Central memory CD8-positive, alpha-beta T cell (primary cell): Measurements from ENCODE around the gene OTC.

Experiments used
- ATAC-seq: fragments of 150-1000 bp; cut with Tn5 transposase; replicated peaks from 2 replicates; pipeline ENCODE4 v1.10.0; 2022; ENCODE audit warnings: mild to moderate bottlenecking, moderate FRiP score, moderate number of reproducible peaks; ENCODE audit not compliant: poor library complexity, severe bottlenecking; ENCODE audit errors: extremely low read depth
- DNase-seq, 2 donors: peaks; one replicate each; pipeline ENCODE4 v3.0.0; 2021; ENCODE audit warnings: low spot score in 2 of 2
- H3K27ac Mint-ChIP-seq: one replicate; pipeline ENCODE4 v1.8.0; 2022; ENCODE audit warnings: low read depth, mild to moderate bottlenecking, moderate library complexity, mixed read lengths
- H3K27me3 Mint-ChIP-seq: one replicate; pipeline ENCODE4 v1.8.0; 2022; ENCODE audit warnings: mixed read lengths
- H3K36me3 Mint-ChIP-seq: one replicate; pipeline ENCODE4 v1.8.0; 2022; ENCODE audit warnings: mild to moderate bottlenecking, moderate library complexity, mixed read lengths; ENCODE audit not compliant: insufficient read depth
- H3K4me1 Mint-ChIP-seq: one replicate; pipeline ENCODE4 v1.8.0; 2022; ENCODE audit warnings: mixed read lengths
- H3K4me3 Mint-ChIP-seq: one replicate; pipeline ENCODE4 v1.8.0; 2022; ENCODE audit warnings: mild to moderate bottlenecking, moderate library complexity, mixed read lengths
- H3K9me3 Mint-ChIP-seq: one replicate; pipeline ENCODE4 v1.8.0; 2022; ENCODE audit warnings: mixed read lengths

OTC gene

DNA sequence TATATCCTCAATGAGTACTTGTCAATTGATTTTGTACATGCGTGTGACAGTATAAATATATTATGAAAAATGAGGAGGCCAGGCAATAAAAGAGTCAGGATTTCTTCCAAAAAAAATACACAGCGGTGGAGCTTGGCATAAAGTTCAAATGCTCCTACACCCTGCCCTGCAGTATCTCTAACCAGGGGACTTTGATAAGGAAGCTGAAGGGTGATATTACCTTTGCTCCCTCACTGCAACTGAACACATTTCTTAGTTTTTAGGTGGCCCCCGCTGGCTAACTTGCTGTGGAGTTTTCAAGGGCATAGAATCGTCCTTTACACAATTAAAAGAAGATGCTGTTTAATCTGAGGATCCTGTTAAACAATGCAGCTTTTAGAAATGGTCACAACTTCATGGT lies at the start of gene OTC:
Gene OTC (plus strand): TSS at position 243 of the 400 bp plus-strand sequence. CDS start 93 bp downstream, at position 336.
- Mint-ChIP-seq H3K4me3 (no peak within 1 kb of the TSS), H3K9me3 (no peaks in the 10 kb centered on the region), H3K27ac (no peak within 1 kb of the TSS), H3K4me1 (no peaks in the 10 kb centered on the region), H3K27me3 (peaks cover 33% of the 10 kb centered on the region), H3K36me3 (no peaks in the 10 kb centered on the region)
- ATAC-seq (no peak), DNase-seq (no peak)

DNA sequence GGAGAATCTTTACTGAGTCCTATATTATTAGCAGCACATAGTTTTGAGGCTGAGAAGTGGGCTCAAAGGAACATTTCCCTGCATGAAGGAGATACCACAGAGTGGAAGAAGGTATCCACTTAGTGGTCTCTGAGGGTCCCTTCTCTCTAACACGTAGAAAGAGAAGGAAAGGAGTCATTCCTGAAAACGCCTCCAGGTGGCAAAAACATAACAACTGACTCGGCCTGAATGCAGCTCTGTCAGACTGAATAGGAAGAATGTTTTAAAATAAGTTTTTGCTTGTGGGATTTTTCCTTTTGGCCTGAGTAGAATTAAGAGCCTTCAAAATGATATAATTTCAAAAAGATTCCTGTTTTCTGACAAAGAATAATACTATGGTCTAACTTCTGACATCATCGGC lies 48.4 kb upstream of the OTC start:
- Mint-ChIP-seq H3K36me3 (peaks cover 11% of the 10 kb centered on the region), H3K4me1 (no peaks in the 10 kb centered on the region), H3K27ac (no peak overlapping the region), H3K27me3 (no peaks in the 10 kb centered on the region), H3K9me3 (no peaks in the 10 kb centered on the region), H3K4me3 (no peak overlapping the region)
- ATAC-seq: no peak
- no peak for DNase-seq

DNA sequence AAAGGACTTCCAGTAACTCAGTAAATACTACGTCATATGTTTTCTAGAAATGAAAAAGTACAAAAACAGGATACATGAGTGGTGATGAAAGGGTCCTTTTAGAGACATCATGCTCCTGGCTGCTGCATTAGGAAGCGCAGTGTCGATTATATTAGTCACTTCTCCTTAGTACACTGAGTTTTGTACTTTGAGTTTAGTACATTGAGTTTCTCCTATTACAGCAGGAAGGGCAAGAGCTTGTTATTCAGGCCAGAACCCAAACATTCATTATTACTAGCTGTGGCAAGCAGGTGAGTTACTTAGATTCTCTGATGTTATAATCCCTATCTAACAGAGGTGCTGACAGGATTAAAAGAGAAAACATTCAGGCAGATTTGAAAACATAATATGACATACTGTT lies 46.4 kb upstream of the OTC start:
- Mint-ChIP-seq H3K27me3 (no peaks in the 10 kb centered on the region), H3K4me1 (no peaks in the 10 kb centered on the region), H3K27ac (no peak overlapping the region), H3K4me3 (no peak overlapping the region), H3K36me3 (peaks cover 6% of the 10 kb centered on the region), H3K9me3 (no peaks in the 10 kb centered on the region)
- DNase-seq: no peak
- no peak for ATAC-seq

DNA sequence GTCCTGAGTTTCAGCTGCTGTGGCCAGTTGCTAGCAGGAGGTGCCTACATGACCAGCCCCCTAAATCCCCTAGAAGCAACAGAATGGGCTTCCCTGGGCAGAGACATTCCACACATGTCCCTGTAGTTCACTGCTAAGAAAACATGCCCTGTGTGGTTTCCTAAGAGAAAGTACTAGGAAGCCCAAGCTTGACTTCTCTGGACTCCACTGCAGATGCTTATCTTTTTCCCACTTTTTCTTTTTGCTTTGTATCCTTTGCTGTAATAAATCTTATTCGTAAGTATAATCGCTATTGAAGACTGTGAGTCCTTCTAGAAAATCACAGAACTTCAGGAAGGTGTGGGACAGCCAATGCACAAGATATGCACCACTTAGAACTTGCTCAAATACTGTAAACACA lies 40.7 kb upstream of the OTC start:
- Mint-ChIP-seq H3K4me3 (no peak overlapping the region), H3K27me3 (no peaks in the 10 kb centered on the region), H3K4me1 (no peaks in the 10 kb centered on the region), H3K9me3 (no peaks in the 10 kb centered on the region), H3K27ac (no peak overlapping the region), H3K36me3 (peaks cover 5% of the 10 kb centered on the region)
- no peak for DNase-seq
- no peak for ATAC-seq

DNA sequence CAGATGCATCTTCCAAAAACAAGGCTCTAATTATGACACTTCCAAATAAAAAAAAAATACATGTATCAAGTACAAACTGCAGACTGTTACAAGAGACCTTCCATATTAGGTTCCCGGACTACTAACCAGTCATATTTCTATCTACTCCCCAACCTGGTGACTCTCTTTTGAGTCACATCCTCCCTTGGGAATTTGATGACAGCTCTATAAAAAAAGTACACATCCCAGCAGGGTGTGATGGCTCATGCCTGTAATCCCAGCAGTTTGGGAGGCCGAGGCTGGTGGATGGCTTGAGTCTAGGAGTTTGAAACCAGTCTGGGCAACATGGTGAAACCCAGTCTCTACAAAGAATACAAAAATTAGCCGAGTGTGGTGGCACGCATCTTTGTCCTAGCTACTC lies 40.0 kb upstream of the OTC start:
- Mint-ChIP-seq H3K27me3 (no peaks in the 10 kb centered on the region), H3K9me3 (no peaks in the 10 kb centered on the region), H3K36me3 (peaks cover 7% of the 10 kb centered on the region), H3K27ac (no peak overlapping the region), H3K4me3 (no peak overlapping the region), H3K4me1 (no peaks in the 10 kb centered on the region)
- DNase-seq: no peak
- ATAC-seq: no peak

DNA sequence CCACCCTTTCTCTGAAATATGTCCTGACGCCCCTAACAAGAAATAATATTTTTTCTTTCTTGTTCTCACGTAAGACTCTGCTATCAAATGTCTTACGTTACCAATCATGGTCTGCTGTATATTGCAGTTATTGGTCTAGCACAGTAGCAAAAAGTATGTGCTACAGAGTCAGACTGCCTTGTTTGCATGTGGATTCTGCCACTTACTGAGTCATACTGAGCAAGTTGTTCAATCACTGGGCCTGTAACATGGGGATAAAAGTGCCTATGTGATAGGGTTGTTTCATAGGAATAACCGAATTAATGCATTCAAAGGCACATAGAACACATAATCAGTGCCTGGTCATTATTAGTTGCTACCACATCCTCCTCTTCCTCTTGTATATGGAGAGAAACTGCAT lies 39.2 kb upstream of the OTC start:
- Mint-ChIP-seq H3K27me3 (no peaks in the 10 kb centered on the region), H3K9me3 (no peaks in the 10 kb centered on the region), H3K36me3 (peaks cover 8% of the 10 kb centered on the region), H3K4me3 (no peak overlapping the region), H3K4me1 (no peaks in the 10 kb centered on the region), H3K27ac (no peak overlapping the region)
- no peak for DNase-seq
- no peak for ATAC-seq

DNA sequence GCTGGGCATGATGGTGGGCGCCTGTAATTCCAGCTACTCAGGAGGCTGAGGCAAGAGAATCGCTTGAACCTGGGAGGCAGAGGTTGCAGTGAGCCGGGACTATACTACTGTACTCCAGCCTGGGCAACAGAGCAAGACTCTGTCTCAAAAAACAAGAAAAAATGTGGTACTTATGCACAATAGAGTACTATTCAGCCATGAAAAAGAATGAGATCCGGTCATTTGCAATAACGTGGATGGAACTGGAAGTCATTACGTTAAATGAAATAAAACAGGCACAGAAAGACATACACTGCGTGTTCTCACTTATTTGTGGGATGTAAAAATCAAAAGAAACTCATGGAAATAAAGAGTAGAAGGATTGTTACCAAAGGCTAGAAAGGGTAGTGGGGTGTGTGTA lies 37.2 kb upstream of the OTC start:
- Mint-ChIP-seq H3K4me3 (no peak overlapping the region), H3K4me1 (no peaks in the 10 kb centered on the region), H3K36me3 (peaks cover 14% of the 10 kb centered on the region), H3K9me3 (no peaks in the 10 kb centered on the region), H3K27ac (no peak overlapping the region), H3K27me3 (no peaks in the 10 kb centered on the region)
- DNase-seq (no peak), ATAC-seq (no peak)

DNA sequence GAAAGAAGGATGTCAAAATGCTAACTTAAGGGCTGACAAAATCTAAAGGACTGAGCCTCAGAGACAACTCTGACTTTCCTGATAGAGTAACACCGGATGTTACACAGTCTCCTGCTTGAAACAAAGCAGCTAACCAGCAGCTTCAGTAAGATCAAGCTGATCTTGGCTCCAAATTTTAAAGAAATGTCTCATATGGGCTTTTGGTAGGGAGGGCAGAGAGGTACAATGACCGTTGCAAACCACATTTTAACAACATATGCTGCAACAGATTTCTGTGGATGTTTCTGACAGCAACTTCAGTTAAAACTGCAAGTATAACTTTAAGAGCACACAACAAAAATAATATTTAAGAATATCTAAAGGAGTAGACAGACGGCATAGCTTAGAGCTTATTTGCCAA lies 34.2 kb upstream of the OTC start:
- no peak overlapping the region for H3K4me3 Mint-ChIP-seq
- ATAC-seq: no peak
- H3K27ac Mint-ChIP-seq: no peak overlapping the region
- H3K36me3 Mint-ChIP-seq: peaks cover 18% of the 10 kb centered on the region
- no peak for DNase-seq
- no peaks in the 10 kb centered on the region for H3K4me1 Mint-ChIP-seq
- no peaks in the 10 kb centered on the region for H3K27me3 Mint-ChIP-seq
- no peaks in the 10 kb centered on the region for H3K9me3 Mint-ChIP-seq

DNA sequence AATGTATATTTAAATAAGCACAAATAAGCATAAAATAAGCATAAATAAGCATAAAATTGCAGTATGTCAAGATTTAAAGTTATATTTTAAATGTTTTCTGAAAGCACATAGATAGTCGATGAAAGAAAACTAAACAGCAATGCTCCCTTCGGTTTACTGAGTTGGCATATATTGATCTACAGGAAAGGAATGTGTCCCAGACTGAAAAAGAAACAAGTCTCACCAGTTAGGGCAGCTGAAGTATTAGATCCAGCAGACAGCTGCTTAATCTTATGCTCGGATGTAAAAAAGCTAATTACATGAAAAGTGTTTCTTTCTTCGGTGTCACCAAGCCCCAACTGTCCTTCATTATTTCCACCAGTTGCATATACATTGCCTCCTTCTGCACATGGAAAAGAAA lies 33.8 kb upstream of the OTC start:
- Mint-ChIP-seq H3K9me3 (no peaks in the 10 kb centered on the region), H3K4me1 (no peaks in the 10 kb centered on the region), H3K36me3 (peaks cover 18% of the 10 kb centered on the region), H3K27ac (no peak overlapping the region), H3K27me3 (no peaks in the 10 kb centered on the region), H3K4me3 (no peak overlapping the region)
- DNase-seq: no peak
- no peak for ATAC-seq

DNA sequence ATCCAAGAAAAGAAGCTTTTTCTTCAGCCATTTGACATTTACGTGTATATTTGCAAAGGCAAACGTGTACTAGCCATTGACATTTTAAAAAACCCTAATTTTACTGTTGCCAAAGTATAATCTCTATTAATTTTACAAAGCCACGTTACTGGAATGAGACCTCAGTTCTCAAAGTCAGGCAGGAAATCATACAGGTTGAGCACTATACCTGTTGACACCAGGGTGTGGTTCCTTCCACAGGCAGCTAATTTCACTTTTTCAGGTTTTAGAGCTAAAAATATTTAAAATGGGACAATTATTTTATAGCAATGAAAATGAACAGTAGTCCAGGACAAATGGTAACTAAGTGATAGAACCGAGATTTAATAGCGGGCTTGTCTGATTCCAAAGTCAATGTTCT lies 31.6 kb upstream of the OTC start:
- Mint-ChIP-seq H3K27ac (no peak overlapping the region), H3K4me3 (no peak overlapping the region), H3K9me3 (no peaks in the 10 kb centered on the region), H3K27me3 (no peaks in the 10 kb centered on the region), H3K4me1 (peaks cover 6% of the 10 kb centered on the region), H3K36me3 (peaks cover 15% of the 10 kb centered on the region)
- ATAC-seq (no peak), DNase-seq (no peak)

DNA sequence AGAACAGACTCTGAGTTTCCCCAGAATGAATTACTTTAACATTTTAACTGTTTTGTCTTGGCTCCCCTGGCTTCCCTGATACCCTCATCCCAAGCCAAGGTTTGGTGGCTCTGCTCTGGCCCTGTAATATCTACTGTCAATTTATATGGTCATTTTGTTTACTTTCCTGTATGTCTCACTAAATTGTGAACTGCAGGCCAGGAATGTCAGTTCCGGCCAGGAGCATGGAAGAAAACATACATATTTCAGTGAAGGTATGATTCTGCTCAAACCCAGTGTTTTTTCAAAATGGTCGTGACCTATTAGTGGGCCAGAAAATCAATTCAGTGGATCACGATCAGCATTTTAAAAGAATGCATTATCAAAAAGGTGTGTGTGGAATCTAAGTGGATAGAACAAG lies 26.3 kb upstream of the OTC start:
- H3K27ac Mint-ChIP-seq: peak overlapping the region; percentile 97
- H3K4me3 Mint-ChIP-seq: peak overlapping the region; percentile 97
- no peaks in the 10 kb centered on the region for H3K27me3 Mint-ChIP-seq
- H3K36me3 Mint-ChIP-seq: peaks cover 12% of the 10 kb centered on the region
- H3K9me3 Mint-ChIP-seq: no peaks in the 10 kb centered on the region
- ATAC-seq (no peak), DNase-seq (no peak)
- H3K4me1 Mint-ChIP-seq: peaks cover 30% of the 10 kb centered on the region

DNA sequence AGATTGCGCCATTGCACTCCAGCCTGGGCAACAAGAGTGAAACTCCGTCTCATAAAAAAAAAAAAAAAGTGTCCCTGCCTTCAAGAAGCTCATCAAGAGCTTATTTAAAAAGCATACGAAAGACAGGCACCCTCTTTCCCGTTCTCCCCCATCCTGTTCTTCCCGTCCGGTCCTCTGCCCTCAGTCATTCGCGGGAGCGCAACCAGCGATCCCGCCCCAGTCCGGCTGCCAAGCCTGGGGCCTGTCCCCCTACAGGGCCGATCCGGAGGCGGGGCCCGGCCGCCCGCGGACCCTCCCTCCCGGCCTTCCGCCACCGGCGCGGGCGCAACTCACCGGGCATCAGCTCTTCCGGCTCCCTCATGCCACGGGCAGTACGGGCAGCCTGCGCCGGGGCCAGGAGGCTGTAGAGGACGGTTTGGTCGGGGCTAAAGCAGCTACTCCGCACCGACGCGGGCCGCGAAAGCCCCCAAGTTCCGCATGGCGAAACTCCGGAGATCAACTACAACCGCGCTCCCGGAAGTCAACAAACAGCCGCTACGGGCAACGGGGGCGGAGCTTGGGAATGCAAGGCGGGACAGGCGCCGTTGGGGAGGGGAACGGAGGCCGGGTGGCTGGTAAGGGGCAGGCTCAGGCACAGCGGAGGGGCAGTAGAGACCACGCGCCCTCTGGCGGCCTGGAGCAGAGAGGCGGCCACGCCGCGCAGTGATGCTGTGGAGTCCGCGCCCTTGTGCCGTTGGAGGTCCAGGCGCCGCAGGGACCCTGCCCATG lies 25.2 kb upstream of the OTC start, which contains the start of gene RPGR:
Gene RPGR (minus strand): TSS at position 503 of the 768 bp plus-strand sequence. CDS start 142 bp downstream, at position 361.
- ATAC-seq (peak; percentile 91), DNase-seq (peak; percentile 83 to 88)
- peaks cover 9% of the 10 kb centered on the region for H3K36me3 Mint-ChIP-seq
- H3K4me1 Mint-ChIP-seq: peaks cover 30% of the 10 kb centered on the region
- no peaks in the 10 kb centered on the region for H3K9me3 Mint-ChIP-seq
- H3K4me3 Mint-ChIP-seq: peak within 1 kb of the TSS; percentile 97
- no peaks in the 10 kb centered on the region for H3K27me3 Mint-ChIP-seq
- H3K27ac Mint-ChIP-seq: peak within 1 kb of the TSS; percentile 97

DNA sequence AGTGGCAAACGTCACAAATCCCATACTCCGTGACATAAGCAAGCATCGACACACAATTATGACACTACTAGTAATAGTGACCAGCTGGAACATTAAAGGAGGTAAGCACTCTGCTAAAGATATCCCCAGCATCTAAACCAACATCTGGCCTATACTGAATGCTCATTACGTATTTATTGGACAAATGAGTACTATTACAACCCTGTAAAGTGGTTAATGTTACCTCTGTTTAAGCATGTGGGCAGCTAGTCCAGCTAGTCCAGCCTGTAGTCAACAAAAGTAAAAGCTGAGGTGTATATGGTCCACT lies 24.7 kb upstream of the OTC start:
- ATAC-seq: peak; percentile 11
- DNase-seq: no peak
- Mint-ChIP-seq H3K27me3 (no peaks in the 10 kb centered on the region), H3K27ac (peak overlapping the region; percentile 97), H3K4me1 (peaks cover 30% of the 10 kb centered on the region), H3K36me3 (peaks cover 9% of the 10 kb centered on the region), H3K9me3 (no peaks in the 10 kb centered on the region), H3K4me3 (peak overlapping the region; percentile 97)
